HUES48 (cell line): Measurements from ENCODE around the gene F10.

Source experiments
- H3K27ac ChIP-seq: one replicate; pipeline ENCODE4 v1.7.0; 2013; ENCODE audit warnings: low read depth, low read length, inconsistent platforms
- H3K27me3 ChIP-seq: 2 replicates; pipeline ENCODE4 v1.6.1; 2013; ENCODE audit warnings: mild to moderate bottlenecking, low read length; ENCODE audit not compliant: control insufficient read depth, insufficient read depth
- H3K36me3 ChIP-seq: 2 replicates; pipeline ENCODE4 v1.6.1; 2013; ENCODE audit warnings: low read length; ENCODE audit not compliant: control insufficient read depth, insufficient read depth
- H3K4me1 ChIP-seq: 2 replicates; pipeline ENCODE4 v1.6.1; 2013; ENCODE audit warnings: mild to moderate bottlenecking, low read length; ENCODE audit not compliant: control insufficient read depth, insufficient read depth
- H3K4me3 ChIP-seq: 2 replicates; pipeline ENCODE4 v1.5.1; 2013; ENCODE audit warnings: mild to moderate bottlenecking, low read depth, low read length
- H3K9ac ChIP-seq: 2 replicates; pipeline ENCODE4 v1.6.1; 2013; ENCODE audit warnings: mild to moderate bottlenecking, low read depth, low read length, moderate library complexity
- H3K9me3 ChIP-seq: 2 replicates; pipeline ENCODE4 v1.6.1; 2013; ENCODE audit warnings: low read length; ENCODE audit not compliant: control insufficient read depth, insufficient read depth

Gene F10

DNA sequence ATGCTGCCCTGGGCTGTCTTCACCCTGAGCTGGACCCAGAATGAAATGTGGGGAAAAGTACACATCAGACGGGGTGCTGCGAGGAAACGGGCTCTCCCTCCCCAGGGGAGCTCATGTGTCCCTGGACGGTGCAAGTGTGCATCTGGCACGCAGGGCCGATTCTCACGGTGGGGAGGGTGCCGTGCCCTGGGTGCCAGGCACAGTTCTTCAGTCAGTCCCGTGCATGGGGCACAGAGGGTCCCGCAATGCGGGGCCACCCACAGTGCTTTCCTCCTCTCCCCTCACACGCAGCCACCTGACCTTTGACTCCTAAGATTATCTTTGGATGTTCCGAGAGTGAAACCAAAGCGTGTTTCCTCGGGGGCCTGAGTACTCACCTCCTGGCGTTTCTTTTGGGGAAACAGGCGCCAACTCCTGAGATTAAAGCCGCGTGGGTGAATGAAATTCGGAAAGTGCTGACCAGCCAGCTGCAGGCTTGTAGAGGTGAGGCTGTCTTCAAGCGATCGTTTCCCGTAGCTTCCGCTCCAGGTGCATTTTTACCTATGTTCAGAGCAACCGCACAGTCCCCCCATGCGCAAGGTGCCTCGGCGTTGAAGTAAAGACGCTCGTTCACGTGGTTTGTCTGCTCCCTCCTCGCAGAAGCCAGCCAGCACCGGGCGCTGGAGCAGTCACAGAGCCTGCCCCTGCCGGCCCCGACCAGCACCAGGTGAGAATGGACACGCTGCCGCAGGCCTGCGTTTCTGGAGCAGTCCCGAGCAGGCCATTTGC is 34.5 kb upstream of the F10 start:
- no peak overlapping the region for H3K9ac ChIP-seq
- no peaks in the 10 kb centered on the region for H3K9me3 ChIP-seq
- H3K27me3 ChIP-seq = no peaks in the 10 kb centered on the region
- peaks cover 12% of the 10 kb centered on the region for H3K36me3 ChIP-seq
- H3K4me1 ChIP-seq = peaks cover 9% of the 10 kb centered on the region
- no peak overlapping the region for H3K27ac ChIP-seq
- no peak overlapping the region for H3K4me3 ChIP-seq

GRCh38 chr13:113088691-113089020 is 33.9 kb upstream of the F10 start:
- Histone ChIP-seq H3K4me3 (no peak overlapping the region), H3K9ac (no peak overlapping the region), H3K4me1 (peaks cover 9% of the 10 kb centered on the region), H3K36me3 (peaks cover 12% of the 10 kb centered on the region), H3K27me3 (no peaks in the 10 kb centered on the region), H3K27ac (no peak overlapping the region), H3K9me3 (no peaks in the 10 kb centered on the region)

- Histone ChIP-seq H3K27ac (no peak overlapping the region), H3K9ac (no peak overlapping the region), H3K9me3 (no peaks in the 10 kb centered on the region), H3K4me1 (peaks cover 9% of the 10 kb centered on the region), H3K4me3 (no peak overlapping the region), H3K27me3 (no peaks in the 10 kb centered on the region), H3K36me3 (peaks cover 12% of the 10 kb centered on the region)
These were observed 32.7 kb upstream of the F10 start for GRCh38 chr13:113089693-113090414.

DNA sequence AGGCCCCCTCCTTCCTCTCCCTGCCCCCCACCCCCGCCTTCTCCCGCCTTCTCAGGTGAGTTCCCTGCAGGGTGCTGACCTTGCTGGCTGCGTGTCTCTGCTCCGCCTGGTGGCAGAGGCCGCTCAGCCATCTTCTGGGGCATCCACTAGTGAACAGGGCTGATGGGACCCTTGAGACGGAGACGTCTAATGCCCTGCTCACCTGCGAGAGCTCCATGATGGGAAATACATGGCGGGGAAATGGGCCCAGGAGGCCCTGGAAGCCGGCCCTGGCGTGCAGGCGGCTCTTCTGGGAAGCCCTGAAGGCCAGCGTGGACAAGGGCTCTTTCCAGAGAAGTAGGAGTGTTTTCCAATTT is 32.2 kb upstream of the F10 start:
- Histone ChIP-seq H3K27me3 (no peaks in the 10 kb centered on the region), H3K9ac (no peak overlapping the region), H3K27ac (no peak overlapping the region), H3K9me3 (no peaks in the 10 kb centered on the region), H3K36me3 (peaks cover 12% of the 10 kb centered on the region), H3K4me3 (no peak overlapping the region), H3K4me1 (peaks cover 9% of the 10 kb centered on the region)

DNA sequence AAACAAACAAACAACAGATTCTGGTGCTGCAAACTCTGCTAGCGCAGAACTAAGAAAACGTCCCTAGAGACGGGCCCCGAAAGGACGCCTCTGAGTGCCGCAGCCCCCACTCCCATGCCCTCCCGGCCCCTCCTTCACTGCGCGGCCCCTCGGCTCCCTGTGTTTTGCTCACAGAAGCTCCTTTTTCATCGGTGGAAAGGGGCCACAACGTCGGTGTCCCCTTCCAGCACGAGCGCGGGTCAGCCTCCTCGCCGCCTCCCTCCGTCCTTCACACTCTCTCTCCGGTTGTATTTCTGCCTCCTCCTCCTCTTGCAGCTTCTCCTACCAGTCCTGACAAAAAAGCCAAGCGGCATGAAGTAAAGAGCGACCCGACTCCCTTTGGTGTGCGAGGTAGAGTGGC is 31.8 kb upstream of the F10 start:
- no peak overlapping the region for H3K27ac ChIP-seq
- no peak overlapping the region for H3K4me3 ChIP-seq
- H3K4me1 ChIP-seq = peaks cover 9% of the 10 kb centered on the region
- H3K9me3 ChIP-seq = no peaks in the 10 kb centered on the region
- no peak overlapping the region for H3K9ac ChIP-seq
- peaks cover 12% of the 10 kb centered on the region for H3K36me3 ChIP-seq
- no peaks in the 10 kb centered on the region for H3K27me3 ChIP-seq

GRCh38 chr13:113091211-113091771 is 31.3 kb upstream of the F10 start:
- H3K27ac ChIP-seq = no peak overlapping the region
- no peaks in the 10 kb centered on the region for H3K9me3 ChIP-seq
- peaks cover 12% of the 10 kb centered on the region for H3K36me3 ChIP-seq
- H3K9ac ChIP-seq = no peak overlapping the region
- peaks cover 9% of the 10 kb centered on the region for H3K4me1 ChIP-seq
- no peaks in the 10 kb centered on the region for H3K27me3 ChIP-seq
- H3K4me3 ChIP-seq = no peak overlapping the region

DNA sequence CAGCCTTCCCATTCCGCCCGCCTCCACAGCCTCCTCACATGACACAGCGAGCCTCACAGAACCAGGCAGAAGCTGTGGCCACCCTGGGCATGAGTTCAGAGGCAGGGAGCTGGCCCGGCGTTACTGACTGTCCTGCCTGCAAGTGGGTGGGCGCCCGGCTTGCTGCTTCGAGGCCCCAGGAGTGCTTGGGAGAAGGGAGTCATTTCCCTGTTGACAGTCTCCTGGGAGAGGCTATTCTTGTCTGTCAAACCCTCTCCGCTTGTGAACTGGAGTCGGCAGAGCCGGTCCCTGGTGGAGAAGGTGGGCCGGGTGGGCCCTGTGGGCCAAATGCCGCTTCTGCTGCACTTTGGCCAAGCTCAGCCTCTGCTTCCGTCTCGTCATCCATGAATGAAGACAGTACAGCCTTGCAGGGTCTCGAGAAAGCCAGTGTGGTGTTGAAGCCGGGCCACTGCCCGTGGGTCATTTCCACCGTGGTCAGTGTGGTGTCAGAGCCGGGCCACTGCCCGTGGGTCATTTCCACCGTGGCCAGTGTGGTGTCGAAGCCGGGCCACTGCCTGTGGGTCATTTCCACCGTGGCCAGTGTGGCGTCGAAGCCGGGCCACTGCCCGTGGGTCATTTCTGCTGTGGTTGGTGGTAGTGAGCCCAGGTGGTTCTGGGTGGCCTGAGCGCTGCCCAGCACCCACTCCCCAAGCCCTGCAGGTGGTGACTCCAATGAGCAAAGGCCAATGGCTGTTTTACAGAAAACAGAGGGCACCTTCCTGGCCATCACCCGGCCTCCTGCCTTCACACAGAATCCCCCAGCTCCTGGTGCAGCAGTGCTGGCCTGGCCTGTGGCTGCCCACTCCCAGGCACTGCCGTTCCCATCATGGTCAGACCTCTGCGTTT is 30.5 kb upstream of the F10 start:
- no peaks in the 10 kb centered on the region for H3K9me3 ChIP-seq
- no peaks in the 10 kb centered on the region for H3K27me3 ChIP-seq
- H3K9ac ChIP-seq = no peak overlapping the region
- peaks cover 9% of the 10 kb centered on the region for H3K4me1 ChIP-seq
- peaks cover 11% of the 10 kb centered on the region for H3K36me3 ChIP-seq
- no peak overlapping the region for H3K27ac ChIP-seq
- no peak overlapping the region for H3K4me3 ChIP-seq

DNA sequence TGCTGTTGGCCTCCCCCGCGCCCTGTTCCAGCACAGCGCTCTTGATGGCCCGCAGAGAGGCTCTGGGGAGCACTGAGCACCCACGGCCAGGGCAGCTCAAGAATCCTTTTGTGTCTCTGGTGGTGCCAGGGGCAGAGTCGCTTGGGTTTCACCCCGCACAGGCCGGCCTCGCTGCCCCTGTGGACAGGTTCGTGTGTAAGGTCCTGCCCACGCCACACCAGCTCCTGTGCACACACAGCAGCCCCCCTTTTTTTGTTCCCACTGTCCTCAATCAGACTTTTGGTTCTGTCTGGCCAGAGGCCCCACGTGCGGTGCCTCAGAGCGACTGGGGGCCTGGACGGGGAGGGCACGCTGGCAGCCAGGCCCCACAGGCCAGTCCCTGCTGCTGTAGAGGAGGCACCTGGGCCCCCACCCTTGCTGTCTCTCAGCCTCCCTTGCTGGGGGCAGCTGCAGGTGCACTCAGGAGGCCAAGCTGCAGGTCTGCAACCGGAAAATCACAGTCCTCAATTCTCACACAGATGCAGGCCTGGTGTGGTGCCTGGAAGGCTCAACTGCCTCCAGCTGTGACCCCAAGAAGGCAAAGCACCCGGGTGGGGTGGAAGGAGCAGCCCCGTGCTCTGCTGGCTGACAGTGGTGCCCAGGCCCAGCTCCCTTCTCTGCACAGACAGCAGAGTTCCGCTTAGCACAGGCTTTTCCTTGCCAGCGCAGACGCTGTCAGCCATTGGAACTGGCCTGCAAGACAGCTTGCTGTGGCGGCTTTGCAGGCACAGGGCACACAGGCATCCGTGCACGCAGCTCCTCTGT is 29.6 kb upstream of the F10 start:
- no peak overlapping the region for H3K4me3 ChIP-seq
- no peaks in the 10 kb centered on the region for H3K9me3 ChIP-seq
- H3K4me1 ChIP-seq = peaks cover 9% of the 10 kb centered on the region
- H3K27ac ChIP-seq = no peak overlapping the region
- peaks cover 3% of the 10 kb centered on the region; the same call in 1 of the 2 replicates for H3K36me3 ChIP-seq
- no peaks in the 10 kb centered on the region for H3K27me3 ChIP-seq
- H3K9ac ChIP-seq = no peak overlapping the region

- no peak overlapping the region for H3K9ac ChIP-seq
- H3K27ac ChIP-seq = no peak overlapping the region
- H3K4me1 ChIP-seq = peaks cover 9% of the 10 kb centered on the region
- no peaks in the 10 kb centered on the region for H3K36me3 ChIP-seq
- no peaks in the 10 kb centered on the region for H3K9me3 ChIP-seq
- no peak overlapping the region for H3K4me3 ChIP-seq
- no peaks in the 10 kb centered on the region for H3K27me3 ChIP-seq
These were observed 28.8 kb upstream of the F10 start for GRCh38 chr13:113093580-113094409.

- Histone ChIP-seq H3K27ac (no peak overlapping the region), H3K9ac (no peak overlapping the region), H3K36me3 (no peaks in the 10 kb centered on the region), H3K4me3 (no peak overlapping the region), H3K4me1 (peaks cover 9% of the 10 kb centered on the region), H3K9me3 (no peaks in the 10 kb centered on the region), H3K27me3 (no peaks in the 10 kb centered on the region)
These were observed 28.2 kb upstream of the F10 start for GRCh38 chr13:113094410-113094800.
